ENCODE measurements around the gene NLRP12. TPM values are rescaled to one million over a fixed set of nuclear protein-coding genes. Genes with fewer than 3 reads are reported as not detected.

The NLRP12 gene
- total RNA-seq, 1 donor from 2014 or later = not detected

DNA sequence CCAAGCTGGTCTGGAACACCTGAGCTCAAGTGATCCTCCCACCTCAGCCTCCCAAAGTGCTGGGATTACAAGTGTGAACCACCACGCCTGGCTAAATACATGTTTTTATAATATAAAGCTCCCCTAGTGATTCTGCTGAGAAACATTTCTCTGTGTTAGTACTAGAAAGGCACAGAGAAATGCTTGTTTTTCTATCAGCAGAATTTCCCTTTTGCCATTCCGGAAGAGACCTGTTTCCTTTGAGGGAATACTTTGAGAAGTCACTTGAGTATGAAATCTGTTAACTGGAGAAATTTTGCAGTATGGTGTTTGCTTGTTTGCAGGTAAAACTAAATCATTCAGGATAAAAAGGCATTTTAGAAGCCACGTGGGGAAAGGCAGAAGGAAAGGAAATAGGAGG lies 4.4 kb upstream of the NLRP12 start:
- H3K36me3 Mint-ChIP-seq = no peaks in the 10 kb centered on the region
- no peak overlapping the region for H3K4me3 Mint-ChIP-seq
- peaks cover 9% of the 10 kb centered on the region for H3F3A ChIP-seq (ENCODE audit: low read depth)
- H3K27me3 ChIP-seq = peaks cover 37% of the 10 kb centered on the region
- no peak overlapping the region for H2AFZ ChIP-seq (replicated peaks)
- H3K27ac Mint-ChIP-seq = no peak overlapping the region
- no peak for DNase-seq (ENCODE audit: low spot score)
- H3K4me1 Mint-ChIP-seq = peaks cover 9% of the 10 kb centered on the region
- no peaks in the 10 kb centered on the region for H3K9me3 Mint-ChIP-seq
- no peaks in the 10 kb centered on the region for H3K36me3 ChIP-seq
- TF ChIP-seq EZH2 (IDR thresholded peaks at IDR 0.05) = no peak
- TF ChIP-seq, protein P1, sequence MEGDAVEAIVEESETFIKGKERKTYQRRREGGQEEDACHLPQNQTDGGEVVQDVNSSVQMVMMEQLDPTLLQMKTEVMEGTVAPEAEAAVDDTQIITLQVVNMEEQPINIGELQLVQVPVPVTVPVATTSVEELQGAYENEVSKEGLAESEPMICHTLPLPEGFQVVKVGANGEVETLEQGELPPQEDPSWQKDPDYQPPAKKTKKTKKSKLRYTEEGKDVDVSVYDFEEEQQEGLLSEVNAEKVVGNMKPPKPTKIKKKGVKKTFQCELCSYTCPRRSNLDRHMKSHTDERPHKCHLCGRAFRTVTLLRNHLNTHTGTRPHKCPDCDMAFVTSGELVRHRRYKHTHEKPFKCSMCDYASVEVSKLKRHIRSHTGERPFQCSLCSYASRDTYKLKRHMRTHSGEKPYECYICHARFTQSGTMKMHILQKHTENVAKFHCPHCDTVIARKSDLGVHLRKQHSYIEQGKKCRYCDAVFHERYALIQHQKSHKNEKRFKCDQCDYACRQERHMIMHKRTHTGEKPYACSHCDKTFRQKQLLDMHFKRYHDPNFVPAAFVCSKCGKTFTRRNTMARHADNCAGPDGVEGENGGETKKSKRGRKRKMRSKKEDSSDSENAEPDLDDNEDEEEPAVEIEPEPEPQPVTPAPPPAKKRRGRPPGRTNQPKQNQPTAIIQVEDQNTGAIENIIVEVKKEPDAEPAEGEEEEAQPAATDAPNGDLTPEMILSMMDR (IDR thresholded peaks at IDR 0.05) = no peak
- TF ChIP-seq EZH2phosphoT487 (IDR thresholded peaks at IDR 0.05) = no peak
- H3K9me3 ChIP-seq (ENCODE audit: low read depth) = no peaks in the 10 kb centered on the region
- no peaks in the 10 kb centered on the region for H3K79me2 ChIP-seq (ENCODE audit: low read depth)
- peaks cover 16% of the 10 kb centered on the region for H3K27me3 Mint-ChIP-seq (ENCODE audit: insufficient read depth, low read depth)
- no peak overlapping the region for H3K27ac ChIP-seq
- H3K9ac ChIP-seq = no peak overlapping the region
- H3K4me1 ChIP-seq = peaks cover 10% of the 10 kb centered on the region
- H4K20me1 ChIP-seq (ENCODE audit: low read depth) = no peaks in the 10 kb centered on the region
- H3K4me3 ChIP-seq = no peak overlapping the region
- H3K4me2 ChIP-seq = no peak overlapping the region

DNA sequence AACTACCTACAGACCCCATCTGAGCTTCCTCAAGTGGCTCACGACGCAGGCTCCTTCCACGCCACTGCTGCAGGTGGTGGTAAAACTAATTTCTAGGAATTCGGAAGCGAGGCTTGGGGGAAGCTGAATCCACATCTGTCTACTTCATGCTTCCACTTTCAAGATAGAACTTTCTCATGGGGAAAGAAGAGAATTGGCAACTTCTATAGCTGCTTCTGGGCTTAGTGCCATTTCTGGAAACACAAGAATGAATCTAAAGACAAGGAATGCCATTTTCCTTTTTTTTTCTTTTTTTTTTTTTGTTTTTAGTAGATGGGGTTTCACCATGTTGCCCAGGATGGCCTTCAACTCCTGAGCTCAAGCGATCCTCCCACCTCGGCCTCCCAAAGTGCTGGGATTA lies 2.8 kb upstream of the NLRP12 start:
- no peaks in the 10 kb centered on the region for H3K36me3 Mint-ChIP-seq
- H3K4me3 Mint-ChIP-seq = no peak overlapping the region
- H3K4me3 ChIP-seq = no peak overlapping the region
- TF ChIP-seq EZH2phosphoT487 (IDR thresholded peaks at IDR 0.05) (no peak), EZH2 (IDR thresholded peaks at IDR 0.05) (no peak)
- TF ChIP-seq, protein P1 (IDR thresholded peaks at IDR 0.05) = no peak
- no peaks in the 10 kb centered on the region for H3K4me1 Mint-ChIP-seq
- no peak overlapping the region for H3K9ac ChIP-seq
- H4K20me1 ChIP-seq (ENCODE audit: low read depth) = no peaks in the 10 kb centered on the region
- no peaks in the 10 kb centered on the region for H3K9me3 Mint-ChIP-seq
- no peaks in the 10 kb centered on the region for H3K9me3 ChIP-seq (ENCODE audit: low read depth)
- no peaks in the 10 kb centered on the region for H3F3A ChIP-seq (ENCODE audit: low read depth)
- peaks cover 12% of the 10 kb centered on the region for H3K27me3 Mint-ChIP-seq (ENCODE audit: insufficient read depth, low read depth)
- no peaks in the 10 kb centered on the region for H3K79me2 ChIP-seq (ENCODE audit: low read depth)
- no peak overlapping the region for H2AFZ ChIP-seq (replicated peaks)
- no peak overlapping the region for H3K4me2 ChIP-seq
- H3K27ac ChIP-seq = no peak overlapping the region
- peaks cover 21% of the 10 kb centered on the region for H3K27me3 ChIP-seq
- no peaks in the 10 kb centered on the region for H3K4me1 ChIP-seq
- no peak for DNase-seq (ENCODE audit: low spot score)
- no peak overlapping the region for H3K27ac Mint-ChIP-seq
- no peaks in the 10 kb centered on the region for H3K36me3 ChIP-seq

DNA sequence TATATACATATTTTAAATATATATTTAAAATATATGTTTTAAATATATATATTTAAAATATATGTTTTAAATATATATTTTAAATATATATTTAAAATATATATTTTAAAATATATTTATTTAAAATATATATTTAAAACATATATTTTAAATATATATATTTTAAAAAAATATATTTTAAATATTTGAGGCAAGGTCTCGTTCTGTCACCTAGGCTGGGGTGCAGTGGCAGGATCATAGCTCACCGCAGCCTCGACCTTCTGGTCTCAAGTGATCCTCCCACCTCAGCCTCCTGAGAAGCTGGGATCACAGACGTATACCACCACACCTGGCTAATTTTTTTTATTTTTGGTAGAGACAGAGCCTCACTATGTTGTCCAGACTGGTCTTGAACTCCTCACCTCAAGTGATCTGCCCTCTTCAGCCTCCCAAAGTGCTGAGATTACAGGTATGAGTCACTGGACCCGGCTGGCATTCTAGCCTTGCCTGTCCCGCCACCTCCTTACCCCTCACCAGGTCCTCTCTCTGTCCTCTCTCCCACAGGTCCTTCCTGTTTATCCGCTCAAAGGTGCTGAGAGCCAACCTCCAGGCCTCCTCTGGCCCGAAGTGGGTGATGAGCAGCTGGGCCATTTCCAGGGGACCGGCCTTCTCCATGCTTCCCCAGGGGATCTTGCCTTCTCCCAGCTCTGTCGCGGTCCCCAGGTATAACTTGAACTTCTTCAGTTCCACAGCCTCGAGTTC lies 564 bp downstream of the NLRP12 start:
- H3K27me3 ChIP-seq = no peaks in the 10 kb centered on the region
- Mint-ChIP-seq H3K36me3 (no peaks in the 10 kb centered on the region), H3K27me3 (ENCODE audit: insufficient read depth, low read depth) (peaks cover 6% of the 10 kb centered on the region), H3K9me3 (no peaks in the 10 kb centered on the region), H3K4me1 (no peaks in the 10 kb centered on the region), H3K27ac (no peak overlapping the region), H3K4me3 (no peak overlapping the region)
- no peak overlapping the region for H3K4me3 ChIP-seq
- H4K20me1 ChIP-seq (ENCODE audit: low read depth) = no peaks in the 10 kb centered on the region
- H3K4me1 ChIP-seq = no peaks in the 10 kb centered on the region
- no peak overlapping the region for H3K9ac ChIP-seq
- H3K4me2 ChIP-seq = no peak overlapping the region
- H3F3A ChIP-seq (ENCODE audit: low read depth) = no peaks in the 10 kb centered on the region
- no peaks in the 10 kb centered on the region for H3K79me2 ChIP-seq (ENCODE audit: low read depth)
- no peak for DNase-seq (ENCODE audit: low spot score)
- no peak overlapping the region for H3K27ac ChIP-seq
- H3K9me3 ChIP-seq (ENCODE audit: low read depth) = no peaks in the 10 kb centered on the region
- H3K36me3 ChIP-seq = no peaks in the 10 kb centered on the region
- TF ChIP-seq EZH2 (IDR thresholded peaks at IDR 0.05) (no peak), EZH2phosphoT487 (IDR thresholded peaks at IDR 0.05) (no peak)
- TF ChIP-seq, protein P1 (IDR thresholded peaks at IDR 0.05) = no peak
- no peak overlapping the region for H2AFZ ChIP-seq (replicated peaks)
